ENCODE data around the gene NUDT5. TPM values are rescaled to one million over a fixed set of nuclear protein-coding genes. Genes with fewer than 3 reads are reported as not detected.

Gene NUDT5
- total and polyA plus RNA-seq, 2 of the 8 experiments (the other 6 are each of a cell fraction or from before 2014, with no cell fraction given) = 130 to 134 TPM

- TF ChIP-seq FOSL1 (IDR thresholded peaks at IDR 0.05; ENCODE audit: insufficient read depth, low read depth, low read length) (no peak), CHD7 (IDR thresholded peaks at IDR 0.05; ENCODE audit: insufficient replicate concordance, low read length) (no peak), HDAC2 (IDR thresholded peaks at IDR 0.05; ENCODE audit: borderline replicate concordance in 1 of 2, low read depth in 2 of 2, low read length in 2 of 2) (no peak), EP300 (IDR thresholded peaks at IDR 0.05; ENCODE audit: borderline replicate concordance in 1 of 2, low read depth in 2 of 2, low read length in 2 of 2) (no peak), MAFK (IDR thresholded peaks at IDR 0.05; ENCODE audit: low read depth, low read length) (no peak), TBP (IDR thresholded peaks at IDR 0.05; ENCODE audit: low read depth, low read length) (no peak), CTBP2 (IDR thresholded peaks at IDR 0.05; ENCODE audit: borderline replicate concordance, insufficient read depth, insufficient read length, low read length) (no peak)
These were observed 15.3 kb downstream of the NUDT5 start (continued) for GRCh38 chr10:12180221-12180974.

Measured in H1 (cell line).